A673 (cell line): ENCODE data around the gene CAMSAP2. TPM values are rescaled to one million over a fixed set of nuclear protein-coding genes. Genes with fewer than 3 reads are reported as not detected.
"Not testable (repeated sequence)": the region's sequence is repeated elsewhere in the genome, so short reads cannot be mapped to it uniquely, and the experiment has no call there.

ENCODE experiments used
- BruUV-seq: library from RNA; stranded (reverse); fragments of 400-500 nt; replicated peaks from 2 replicates; lab custom pipeline; 2021; lab: Mats Ljungman, UMichigan
- CTCF ChIA-PET: fragments of 300-600 bp; sonication (Branson Sonifier 250); formaldehyde crosslinking; loops from one replicate; lab custom pipeline; 2022; ENCODE audit warnings: antibody characterized with exemption; lab: Charles Lee
- POLR2A ChIA-PET: fragments of 300-600 bp; sonication (Branson Sonifier 250); formaldehyde crosslinking; loops from one replicate; lab custom pipeline; 2022; ENCODE audit warnings: antibody characterized with exemption; ENCODE audit not compliant: low non-redundant PET; lab: Charles Lee
- DNase-seq: peaks from one replicate; pipeline ENCODE4 v3.0.0-alpha.2; 2015; ENCODE audit warnings: low spot score
- H3K27ac ChIP-seq: fragments of 200-600 bp; sonication (generic); 2 replicates; pipeline ENCODE4 v1.5.1; 2016; ENCODE audit warnings: mixed run types, low read depth, mild to moderate bottlenecking, mixed read lengths, antibody characterized with exemption, low read length; ENCODE audit not compliant: poor library complexity, severe bottlenecking
- H3K27me3 ChIP-seq: fragments of 200-600 bp; sonication (generic); replicated peaks from 2 replicates; pipeline ENCODE4 v1.6.1; 2017; ENCODE audit warnings: mixed run types, low read depth, mild to moderate bottlenecking, mixed read lengths, antibody characterized with exemption, low read length; ENCODE audit not compliant: insufficient read depth, poor library complexity
- H3K36me3 ChIP-seq: fragments of 200-600 bp; sonication (generic); 2 replicates; pipeline ENCODE4 v1.6.1; 2016; ENCODE audit warnings: mixed run types, mild to moderate bottlenecking, mixed read lengths, antibody characterized with exemption, low read length; ENCODE audit not compliant: insufficient read depth, poor library complexity, severe bottlenecking
- H3K4me1 ChIP-seq: fragments of 200-600 bp; sonication (generic); 2 replicates; pipeline ENCODE4 v1.6.1; 2017; ENCODE audit warnings: mixed run types, mild to moderate bottlenecking, mixed read lengths, antibody characterized with exemption, low read length; ENCODE audit not compliant: insufficient read depth, poor library complexity, severe bottlenecking
- H3K4me3 ChIP-seq: fragments of 200-600 bp; sonication (generic); 2 replicates; pipeline ENCODE4 v1.5.1; 2016; ENCODE audit warnings: low read depth, mixed run types, mild to moderate bottlenecking, mixed read lengths, low read length; ENCODE audit not compliant: poor library complexity, severe bottlenecking
- H3K9me3 ChIP-seq: fragments of 200-600 bp; sonication (generic); 2 replicates; pipeline ENCODE4 v1.6.1; 2016; ENCODE audit warnings: mixed run types, low read depth, mild to moderate bottlenecking, mixed read lengths, antibody characterized with exemption, low read length; ENCODE audit not compliant: poor library complexity, severe bottlenecking
- EZH2 ChIP-seq: fragments of 200-600 bp; sonication (generic); IDR thresholded peaks from 2 replicates; pipeline ENCODE4 v1.6.1; 2017; ENCODE audit warnings: borderline replicate concordance, low read depth, mild to moderate bottlenecking, mixed read lengths, antibody characterized with exemption, low read length; ENCODE audit not compliant: poor library complexity, severe bottlenecking
- intact Hi-C: fragments of 100-400 bp; cut with micrococcal nuclease; formaldehyde crosslinking; loops from one replicate; pipeline ENCODE4 v1.10.0; 2022; ENCODE audit not compliant: unreplicated experiment
- total RNA-seq: library from RNA; stranded (reverse); gene quantifications from 2 replicates; pipeline ENCODE4 v1.2.3, GENCODE V29; 2021
- TF ChIP-seq, protein P1 (sequence below): fragments of 300-800, 200-600 bp; sonication (generic); conservative IDR thresholded peaks from 2 replicates; pipeline ENCODE4 v1.5.1; 2017; ENCODE audit warnings: low read depth, mild to moderate bottlenecking, antibody characterized with exemption, low read length, moderate library complexity, mixed read lengths

Gene CAMSAP2
- total RNA-seq, 1 experiment from 2014 or later = 39.4 TPM

DNA sequence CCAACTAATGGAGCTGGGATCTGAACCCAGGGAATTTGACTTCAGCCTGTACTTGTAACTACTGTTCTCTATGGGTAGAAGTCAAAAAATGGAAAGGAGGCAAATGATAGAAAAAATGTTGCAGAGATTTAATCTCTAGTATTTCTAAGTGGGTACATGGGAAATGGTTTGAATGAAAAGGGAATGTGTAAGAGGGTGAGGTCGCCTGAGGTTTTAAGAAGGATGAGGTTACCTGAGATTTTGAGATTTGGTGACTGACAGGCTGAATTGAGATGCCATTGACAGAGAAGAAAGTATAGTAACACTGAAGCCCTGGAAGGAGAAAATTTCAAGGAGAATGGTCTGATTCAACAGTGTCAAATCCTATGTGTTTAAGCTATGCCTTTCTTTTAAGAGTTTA lies 5.5 kb downstream of the CAMSAP2 start:
- intact Hi-C loops = no loop called here
- Histone ChIP-seq H3K27ac (no peak overlapping the region), H3K27me3 (no peaks in the 10 kb centered on the region), H3K4me1 (peaks cover 20% of the 10 kb centered on the region), H3K36me3 (no peaks in the 10 kb centered on the region), H3K4me3 (no peak overlapping the region), H3K9me3 (no peaks in the 10 kb centered on the region)
- CTCF ChIA-PET = no interaction called here
- BruUV-seq = no TSS peak
- no peak for DNase-seq
- TF ChIP-seq, protein P1, sequence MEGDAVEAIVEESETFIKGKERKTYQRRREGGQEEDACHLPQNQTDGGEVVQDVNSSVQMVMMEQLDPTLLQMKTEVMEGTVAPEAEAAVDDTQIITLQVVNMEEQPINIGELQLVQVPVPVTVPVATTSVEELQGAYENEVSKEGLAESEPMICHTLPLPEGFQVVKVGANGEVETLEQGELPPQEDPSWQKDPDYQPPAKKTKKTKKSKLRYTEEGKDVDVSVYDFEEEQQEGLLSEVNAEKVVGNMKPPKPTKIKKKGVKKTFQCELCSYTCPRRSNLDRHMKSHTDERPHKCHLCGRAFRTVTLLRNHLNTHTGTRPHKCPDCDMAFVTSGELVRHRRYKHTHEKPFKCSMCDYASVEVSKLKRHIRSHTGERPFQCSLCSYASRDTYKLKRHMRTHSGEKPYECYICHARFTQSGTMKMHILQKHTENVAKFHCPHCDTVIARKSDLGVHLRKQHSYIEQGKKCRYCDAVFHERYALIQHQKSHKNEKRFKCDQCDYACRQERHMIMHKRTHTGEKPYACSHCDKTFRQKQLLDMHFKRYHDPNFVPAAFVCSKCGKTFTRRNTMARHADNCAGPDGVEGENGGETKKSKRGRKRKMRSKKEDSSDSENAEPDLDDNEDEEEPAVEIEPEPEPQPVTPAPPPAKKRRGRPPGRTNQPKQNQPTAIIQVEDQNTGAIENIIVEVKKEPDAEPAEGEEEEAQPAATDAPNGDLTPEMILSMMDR = no peak
- TF ChIP-seq EZH2 = no peak
- POLR2A ChIA-PET = interaction anchor here (0.6 kb wide), 1 partner anchor 502 kb away, joined by 3 read pairs; no protein-coding TSS in a partner anchor

- Histone ChIP-seq H3K9me3 (no peaks in the 10 kb centered on the region), H3K27ac (no peak overlapping the region), H3K27me3 (no peaks in the 10 kb centered on the region), H3K4me1 (no peaks in the 10 kb centered on the region), H3K4me3 (no peak overlapping the region), H3K36me3 (no peaks in the 10 kb centered on the region)
- no peak for TF ChIP-seq EZH2
- TF ChIP-seq, protein P1 = no peak
- POLR2A ChIA-PET = no interaction called here
- BruUV-seq = no TSS peak
- intact Hi-C loops = no loop called here
- CTCF ChIA-PET = no interaction called here
- no peak for DNase-seq
Measured at GRCh38 chr1:200749090-200749489, 10.4 kb downstream of the CAMSAP2 start.

DNA sequence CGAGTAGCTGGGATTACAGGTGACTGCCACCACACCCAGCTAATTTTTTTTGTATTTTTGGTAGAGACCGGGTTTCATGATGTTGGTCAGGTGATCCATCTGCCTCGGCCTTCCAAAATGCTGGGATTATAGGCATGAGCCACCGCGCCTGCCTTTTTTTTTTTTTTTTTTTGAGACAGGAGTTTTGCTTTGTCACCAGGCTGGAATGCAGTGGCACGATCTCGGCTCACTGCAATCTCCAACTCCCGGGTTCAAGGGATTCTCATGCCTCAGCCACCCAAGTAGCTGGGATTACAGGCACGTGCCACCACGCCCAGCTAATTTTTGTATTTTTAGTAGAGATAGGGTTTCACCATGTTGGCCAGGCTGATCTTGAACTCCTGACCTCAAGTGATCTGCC lies 12.1 kb downstream of the CAMSAP2 start:
- BruUV-seq, H3K9me3 ChIP-seq, H3K4me3 ChIP-seq, H3K4me1 ChIP-seq, H3K27ac ChIP-seq, H3K36me3 ChIP-seq, CTCF ChIA-PET, POLR2A ChIA-PET, intact Hi-C loops, H3K27me3 ChIP-seq, DNase-seq: not testable (repeated sequence)

DNA sequence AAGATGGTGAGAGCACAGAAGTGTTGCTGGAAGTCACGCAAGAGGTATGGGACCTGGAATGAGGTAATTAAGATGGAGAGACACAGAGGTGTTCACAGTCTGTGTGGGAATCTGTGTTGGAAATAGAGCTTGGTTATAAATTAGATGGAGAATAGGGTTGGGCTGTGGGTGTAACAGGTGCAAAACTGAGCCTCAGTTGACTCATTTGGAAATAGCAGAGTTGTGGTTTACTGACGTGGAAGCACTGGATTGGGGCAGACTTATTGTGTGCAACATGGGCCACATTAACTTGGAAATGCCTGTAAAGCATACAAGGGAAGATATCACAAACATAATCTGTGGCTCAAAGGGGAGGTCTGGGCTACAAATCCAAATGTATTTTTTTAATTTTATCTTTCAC lies 13.0 kb downstream of the CAMSAP2 start:
- BruUV-seq = no TSS peak
- Histone ChIP-seq H3K4me3 (no peak overlapping the region), H3K36me3 (no peaks in the 10 kb centered on the region), H3K27me3 (no peaks in the 10 kb centered on the region), H3K9me3 (no peaks in the 10 kb centered on the region), H3K4me1 (no peaks in the 10 kb centered on the region), H3K27ac (no peak overlapping the region)
- intact Hi-C loops = no loop called here
- DNase-seq = no peak
- ChIA-PET CTCF (no interaction called here), POLR2A (no interaction called here)
- no peak for TF ChIP-seq EZH2
- TF ChIP-seq, protein P1 = no peak
